HUES6 (cell line): ENCODE data around the gene ARRDC5.
"Not testable (repeated sequence)": the region's sequence is repeated elsewhere in the genome, so short reads cannot be mapped to it uniquely, and the experiment has no call there.

Experiments
- H3K27ac ChIP-seq: 2 replicates; pipeline ENCODE4 v1.7.0; 2013; ENCODE audit warnings: low read depth, mild to moderate bottlenecking, low read length, inconsistent platforms
- H3K27me3 ChIP-seq: 2 replicates; pipeline ENCODE4 v1.6.1; 2013; ENCODE audit warnings: low read length; ENCODE audit not compliant: control insufficient read depth, insufficient read depth
- H3K36me3 ChIP-seq: 2 replicates; pipeline ENCODE4 v1.6.1; 2013; ENCODE audit warnings: low read length; ENCODE audit not compliant: control insufficient read depth, insufficient read depth
- H3K4me1 ChIP-seq: 2 replicates; pipeline ENCODE4 v1.6.1; 2013; ENCODE audit warnings: low read length; ENCODE audit not compliant: control insufficient read depth, insufficient read depth
- H3K4me3 ChIP-seq: 2 replicates; pipeline ENCODE4 v1.5.1; 2013; ENCODE audit warnings: low read depth, low read length
- H3K9ac ChIP-seq: one replicate; pipeline ENCODE4 v1.6.1; 2013; ENCODE audit warnings: mild to moderate bottlenecking, low read length
- H3K9me3 ChIP-seq: 2 replicates; pipeline ENCODE4 v1.6.1; 2013; ENCODE audit warnings: low read depth, low read length; ENCODE audit not compliant: control insufficient read depth, insufficient read depth

ARRDC5 gene

GRCh38 chr19:4909156-4909896, 6.6 kb upstream of the ARRDC5 start, which contains the start of gene UHRF1:
Gene UHRF1, plus strand, starts transcription at chr19:4909501. Its CDS starts 1,385 bp downstream, at chr19:4910886.
- peaks cover 26% of the 10 kb centered on the region for H3K4me1 ChIP-seq
- H3K36me3 ChIP-seq: peaks cover 26% of the 10 kb centered on the region
- H3K27ac ChIP-seq: peak within 1 kb of the TSS; percentile 76; the same call in 1 of the 2 replicates
- no peaks in the 10 kb centered on the region for H3K9me3 ChIP-seq
- no peaks in the 10 kb centered on the region for H3K27me3 ChIP-seq
- peak within 1 kb of the TSS; percentile 57 for H3K4me3 ChIP-seq
- H3K9ac ChIP-seq: peak within 1 kb of the TSS; percentile 81

- peaks cover 22% of the 10 kb centered on the region for H3K4me1 ChIP-seq
- peak overlapping the region; percentile 81 for H3K9ac ChIP-seq
- peaks cover 21% of the 10 kb centered on the region for H3K36me3 ChIP-seq
- peak overlapping the region; percentile 76; the same call in 1 of the 2 replicates for H3K27ac ChIP-seq
- H3K9me3 ChIP-seq: no peaks in the 10 kb centered on the region
- no peaks in the 10 kb centered on the region for H3K27me3 ChIP-seq
- H3K4me3 ChIP-seq: peak overlapping the region; percentile 57; the same call in 1 of the 2 replicates
Measured at GRCh38 chr19:4908781-4909155, 6.1 kb upstream of the ARRDC5 start.

- Histone ChIP-seq H3K9ac (peak overlapping the region; percentile 81), H3K4me1 (peaks cover 22% of the 10 kb centered on the region)
Measured at GRCh38 chr19:4908360-4908759, 5.7 kb upstream of the ARRDC5 start.

GRCh38 chr19:4906963-4907362, 4.3 kb upstream of the ARRDC5 start:
- no peaks in the 10 kb centered on the region for H3K9me3 ChIP-seq
- peaks cover 19% of the 10 kb centered on the region for H3K4me1 ChIP-seq
- H3K4me3 ChIP-seq: no peak overlapping the region
- H3K27me3 ChIP-seq: no peaks in the 10 kb centered on the region
- no peak overlapping the region for H3K27ac ChIP-seq
- peaks cover 4% of the 10 kb centered on the region; the same call in 1 of the 2 replicates for H3K36me3 ChIP-seq
- H3K9ac ChIP-seq: no peak overlapping the region

More at GRCh38 chr19:4908360-4908759, 5.7 kb upstream of the ARRDC5 start:
- H3K9me3 ChIP-seq: no peaks in the 10 kb centered on the region
- peaks cover 18% of the 10 kb centered on the region for H3K36me3 ChIP-seq
- H3K27ac ChIP-seq: no peak overlapping the region
- no peaks in the 10 kb centered on the region for H3K27me3 ChIP-seq
- H3K4me3 ChIP-seq: no peak overlapping the region

- no peak overlapping the region for H3K9ac ChIP-seq
- no peak overlapping the region for H3K27ac ChIP-seq
- H3K9me3 ChIP-seq: no peaks in the 10 kb centered on the region
- no peak overlapping the region for H3K4me3 ChIP-seq
- no peaks in the 10 kb centered on the region for H3K27me3 ChIP-seq
- H3K4me1 ChIP-seq: peaks cover 4% of the 10 kb centered on the region; the same call in 1 of the 2 replicates
- no peaks in the 10 kb centered on the region for H3K36me3 ChIP-seq
Measured at GRCh38 chr19:4904481-4904880, 1.8 kb upstream of the ARRDC5 start.

- H3K9ac ChIP-seq, H3K9me3 ChIP-seq, H3K27ac ChIP-seq: not testable (repeated sequence)
Measured at GRCh38 chr19:4900879-4901278, 1.8 kb downstream of the ARRDC5 start.

GRCh38 chr19:4897146-4897545, 5.5 kb downstream of the ARRDC5 start:
- Histone ChIP-seq H3K27me3 (peaks cover 25% of the 10 kb centered on the region), H3K27ac (no peak overlapping the region), H3K4me1 (no peaks in the 10 kb centered on the region), H3K4me3 (no peak overlapping the region), H3K36me3 (no peaks in the 10 kb centered on the region), H3K9ac (no peak overlapping the region), H3K9me3 (no peaks in the 10 kb centered on the region)

More at GRCh38 chr19:4900879-4901278, 1.8 kb downstream of the ARRDC5 start:
- H3K4me1 ChIP-seq, H3K4me3 ChIP-seq, H3K36me3 ChIP-seq: not testable (repeated sequence)
- H3K27me3 ChIP-seq: peaks cover 14% of the 10 kb centered on the region

- no peak overlapping the region for H3K9ac ChIP-seq
- H3K4me3 ChIP-seq: no peak overlapping the region
- H3K36me3 ChIP-seq: no peaks in the 10 kb centered on the region
- H3K27ac ChIP-seq: no peak overlapping the region
- peaks cover 29% of the 10 kb centered on the region for H3K27me3 ChIP-seq
- H3K9me3 ChIP-seq: no peaks in the 10 kb centered on the region
- H3K4me1 ChIP-seq: no peaks in the 10 kb centered on the region
Measured at GRCh38 chr19:4896372-4896771, 6.3 kb downstream of the ARRDC5 start.

- H3K4me3 ChIP-seq: not testable (repeated sequence)
Measured at GRCh38 chr19:4892962-4893361, 9.7 kb downstream of the ARRDC5 start.

GRCh38 chr19:4891066-4891465, 11.6 kb downstream of the ARRDC5 start:
- Histone ChIP-seq H3K4me3 (no peak overlapping the region), H3K36me3 (no peaks in the 10 kb centered on the region), H3K4me1 (no peaks in the 10 kb centered on the region), H3K9me3 (no peaks in the 10 kb centered on the region), H3K27me3 (peaks cover 26% of the 10 kb centered on the region), H3K27ac (no peak overlapping the region), H3K9ac (no peak overlapping the region)

More at GRCh38 chr19:4892962-4893361, 9.7 kb downstream of the ARRDC5 start:
- H3K4me1 ChIP-seq, H3K36me3 ChIP-seq, H3K9me3 ChIP-seq, H3K9ac ChIP-seq, H3K27ac ChIP-seq: not testable (repeated sequence)
- H3K27me3 ChIP-seq: peaks cover 38% of the 10 kb centered on the region

- Histone ChIP-seq H3K9me3 (no peaks in the 10 kb centered on the region), H3K4me3 (no peak overlapping the region), H3K27ac (no peak overlapping the region), H3K27me3 (peaks cover 14% of the 10 kb centered on the region), H3K9ac (no peak overlapping the region), H3K4me1 (no peaks in the 10 kb centered on the region), H3K36me3 (no peaks in the 10 kb centered on the region)
Measured at GRCh38 chr19:4889034-4889815, 13.5 kb downstream of the ARRDC5 start.
